Neural crest cell (in vitro differentiated cells): ENCODE measurements around the gene SPOCK1. TPM values are rescaled to one million over a fixed set of nuclear protein-coding genes. Genes with fewer than 3 reads are reported as not detected.

Source experiments
- DNase-seq: peaks from one replicate; pipeline ENCODE4 v3.0.0; 2021; ENCODE audit warnings: low read depth, mixed read lengths, low spot score
- H3K27ac Mint-ChIP-seq: one replicate; pipeline ENCODE4 v1.8.0; 2021; ENCODE audit warnings: mild to moderate bottlenecking, mixed read lengths; ENCODE audit not compliant: unreplicated experiment
- H3K27me3 Mint-ChIP-seq: 2 replicates; pipeline ENCODE4 v1.8.0; 2021; ENCODE audit warnings: low read depth, mild to moderate bottlenecking, mixed read lengths
- H3K36me3 Mint-ChIP-seq: 2 replicates; pipeline ENCODE4 v1.8.0; 2021; ENCODE audit warnings: low read depth, mild to moderate bottlenecking, mixed read lengths
- H3K4me1 Mint-ChIP-seq: 2 replicates; pipeline ENCODE4 v1.8.0; 2021; ENCODE audit warnings: mixed read lengths
- H3K4me3 Mint-ChIP-seq: one replicate; pipeline ENCODE4 v1.8.0; 2021; ENCODE audit warnings: mild to moderate bottlenecking, mixed read lengths
- H3K9me3 Mint-ChIP-seq: 2 replicates; pipeline ENCODE4 v1.8.0; 2021; ENCODE audit warnings: mixed read lengths
- CTCF ChIP-seq: fragments of 200-600 bp; sonication (generic); conservative IDR thresholded peaks from 2 replicates; pipeline ENCODE4 v1.5.0; 2021; ENCODE audit warnings: antibody characterized with exemption, mild to moderate bottlenecking
- total RNA-seq: library from RNA; stranded (reverse); gene quantifications from 2 replicates; pipeline ENCODE4 v1.2.1, GENCODE V29; 2021

SPOCK1 gene
- total RNA-seq, 1 donor from 2014 or later = 89.7 TPM

GRCh38 chr5:137433539-137433938 is 65.6 kb downstream of the SPOCK1 start:
- peaks cover 5% of the 10 kb centered on the region for H3K9me3 Mint-ChIP-seq
- DNase-seq = no peak
- H3K27me3 Mint-ChIP-seq = peaks cover 4% of the 10 kb centered on the region
- H3K4me1 Mint-ChIP-seq = peaks cover 3% of the 10 kb centered on the region
- H3K4me3 Mint-ChIP-seq = no peak overlapping the region
- TF ChIP-seq CTCF = no peak
- no peaks in the 10 kb centered on the region for H3K36me3 Mint-ChIP-seq
- no peak overlapping the region for H3K27ac Mint-ChIP-seq

GRCh38 chr5:137432376-137432775 is 66.8 kb downstream of the SPOCK1 start:
- Mint-ChIP-seq H3K27ac (no peak overlapping the region), H3K36me3 (no peaks in the 10 kb centered on the region), H3K27me3 (no peaks in the 10 kb centered on the region), H3K9me3 (peaks cover 5% of the 10 kb centered on the region), H3K4me3 (no peak overlapping the region), H3K4me1 (peaks cover 3% of the 10 kb centered on the region)
- no peak for TF ChIP-seq CTCF
- DNase-seq = no peak

- no peaks in the 10 kb centered on the region for H3K27me3 Mint-ChIP-seq
- no peak overlapping the region for H3K4me3 Mint-ChIP-seq
- H3K36me3 Mint-ChIP-seq = no peaks in the 10 kb centered on the region
- TF ChIP-seq CTCF = no peak
- no peak for DNase-seq
- H3K4me1 Mint-ChIP-seq = peaks cover 3% of the 10 kb centered on the region
- H3K9me3 Mint-ChIP-seq = peaks cover 5% of the 10 kb centered on the region
- no peak overlapping the region for H3K27ac Mint-ChIP-seq
Measured at GRCh38 chr5:137431051-137431450, 68.1 kb downstream of the SPOCK1 start.

- no peaks in the 10 kb centered on the region for H3K4me1 Mint-ChIP-seq
- H3K4me3 Mint-ChIP-seq = no peak overlapping the region
- H3K36me3 Mint-ChIP-seq = peaks cover 3% of the 10 kb centered on the region
- DNase-seq = no peak
- H3K27me3 Mint-ChIP-seq = no peaks in the 10 kb centered on the region
- no peak overlapping the region for H3K27ac Mint-ChIP-seq
- H3K9me3 Mint-ChIP-seq = peaks cover 3% of the 10 kb centered on the region
- no peak for TF ChIP-seq CTCF
Measured at GRCh38 chr5:137415231-137415681, 83.9 kb downstream of the SPOCK1 start.

GRCh38 chr5:137414112-137414755 is 84.9 kb downstream of the SPOCK1 start:
- Mint-ChIP-seq H3K27ac (no peak overlapping the region), H3K9me3 (peaks cover 3% of the 10 kb centered on the region), H3K4me3 (no peak overlapping the region), H3K27me3 (no peaks in the 10 kb centered on the region), H3K36me3 (peaks cover 3% of the 10 kb centered on the region), H3K4me1 (no peaks in the 10 kb centered on the region)
- DNase-seq = no peak
- TF ChIP-seq CTCF = no peak
